ENCODE measurements around the gene NKG7.
"Not testable (repeated sequence)": the region's sequence is repeated elsewhere in the genome, so short reads cannot be mapped to it uniquely, and the experiment has no call there.

The NKG7 gene, protein sequence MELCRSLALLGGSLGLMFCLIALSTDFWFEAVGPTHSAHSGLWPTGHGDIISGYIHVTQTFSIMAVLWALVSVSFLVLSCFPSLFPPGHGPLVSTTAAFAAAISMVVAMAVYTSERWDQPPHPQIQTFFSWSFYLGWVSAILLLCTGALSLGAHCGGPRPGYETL

DNA sequence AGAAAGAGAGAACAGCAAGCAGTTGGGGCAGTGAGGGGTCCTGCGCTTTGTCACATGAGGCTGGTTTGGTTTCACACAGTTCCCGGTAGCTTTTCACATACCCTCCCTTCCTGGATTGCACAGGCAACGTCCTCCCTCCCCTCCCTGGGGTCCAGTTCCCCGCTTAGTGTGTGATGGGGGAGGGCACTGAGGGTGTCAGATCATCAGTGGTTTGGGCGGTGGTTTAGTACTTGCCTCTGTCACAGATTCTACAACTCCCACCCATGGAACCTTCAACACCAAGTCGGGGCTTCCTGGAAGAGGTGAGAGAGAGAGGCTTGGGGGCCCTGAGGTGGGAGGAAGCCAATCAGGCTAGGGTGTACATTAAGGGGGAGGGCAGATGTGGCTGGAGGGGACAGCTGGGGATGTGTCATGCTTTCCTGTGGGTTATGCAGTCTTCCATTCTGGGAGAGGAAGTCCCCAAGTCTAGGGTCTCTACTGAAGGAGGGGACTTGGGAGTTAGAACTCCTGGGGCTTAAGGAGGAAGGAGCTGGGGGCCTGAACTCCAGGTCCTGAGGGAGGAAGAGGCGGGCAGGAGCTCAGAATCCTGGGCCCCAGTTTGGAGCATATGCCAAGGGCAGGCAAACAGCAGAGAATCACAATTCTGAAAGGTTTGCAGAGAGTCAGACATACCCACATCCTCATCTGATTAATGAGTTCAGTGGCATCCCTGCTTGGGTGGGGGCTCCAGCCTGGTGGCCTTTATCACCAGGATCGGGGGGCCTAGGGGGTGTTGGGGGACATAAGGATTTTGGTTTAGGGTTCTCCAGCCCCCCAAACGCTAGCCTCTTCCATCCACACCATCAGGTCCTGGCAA is at the start of gene NKG7:
NKG7 (minus strand) TSS at position 6 of the 856 bp plus-strand sequence. CDS start 119 bp downstream, outside the sequence.
- no peak for DNase-seq

DNA sequence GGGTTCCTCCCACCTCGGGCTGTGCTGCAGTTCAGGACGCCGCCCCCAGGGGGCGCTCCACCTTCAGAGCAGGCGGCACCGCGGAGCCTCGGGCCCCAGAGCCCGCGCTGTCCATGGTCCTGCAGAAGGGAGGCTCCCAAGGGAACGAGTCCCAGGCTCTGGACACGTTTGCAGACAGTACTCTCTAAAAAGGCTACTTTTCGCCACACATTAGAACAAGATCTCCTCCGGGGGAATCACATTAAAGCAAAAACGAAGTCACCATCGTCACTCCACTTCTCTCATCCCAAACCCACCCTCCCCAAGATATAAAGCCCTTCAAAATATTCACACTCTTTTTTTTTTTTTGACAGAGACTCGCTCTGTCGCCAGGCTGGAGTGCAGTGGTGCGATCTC is 49.6 kb upstream of the NKG7 start:
- DNase-seq, result peak; percentile 58

DNA sequence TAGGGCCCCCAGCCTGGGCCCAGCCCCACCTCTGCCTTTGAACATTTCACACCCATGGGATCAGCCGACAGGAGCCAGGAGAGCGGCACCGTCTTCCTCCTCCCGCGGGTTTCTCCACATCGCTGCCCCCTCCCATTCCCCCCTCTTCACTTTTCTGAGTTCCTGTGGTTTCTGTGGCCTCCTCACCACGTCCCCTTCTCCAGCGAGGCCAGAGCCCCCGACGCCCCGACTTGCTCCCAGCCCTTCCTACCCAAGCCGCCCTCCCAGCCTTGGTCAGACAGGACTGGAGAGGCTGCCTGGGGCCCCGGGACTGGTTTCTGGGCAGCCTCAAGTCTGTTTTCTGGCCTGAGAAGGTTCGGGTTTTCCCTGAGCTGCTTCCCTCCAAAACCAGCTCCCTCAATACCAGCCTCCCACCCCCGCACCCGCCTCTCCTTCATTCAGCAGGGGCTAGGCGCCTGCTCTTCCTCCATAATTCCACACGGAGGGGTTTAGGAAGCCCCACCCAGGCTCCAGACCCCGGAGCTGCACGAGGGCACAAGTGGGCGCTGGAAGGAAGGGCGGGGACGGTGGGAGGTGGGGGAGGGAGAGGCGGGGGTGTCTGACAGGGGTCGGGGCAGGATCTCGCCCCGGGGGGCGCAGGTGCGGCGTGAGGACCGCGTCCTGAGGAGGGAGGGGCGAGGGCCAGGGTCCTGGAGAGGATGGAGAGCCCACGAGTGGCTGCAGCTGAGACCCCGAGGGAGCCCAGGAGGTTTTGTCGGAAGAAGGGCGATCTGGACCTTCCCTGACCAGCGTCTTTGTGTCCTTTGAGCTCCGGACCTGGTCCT is 49.0 kb upstream of the NKG7 start:
- no peak for DNase-seq

DNA sequence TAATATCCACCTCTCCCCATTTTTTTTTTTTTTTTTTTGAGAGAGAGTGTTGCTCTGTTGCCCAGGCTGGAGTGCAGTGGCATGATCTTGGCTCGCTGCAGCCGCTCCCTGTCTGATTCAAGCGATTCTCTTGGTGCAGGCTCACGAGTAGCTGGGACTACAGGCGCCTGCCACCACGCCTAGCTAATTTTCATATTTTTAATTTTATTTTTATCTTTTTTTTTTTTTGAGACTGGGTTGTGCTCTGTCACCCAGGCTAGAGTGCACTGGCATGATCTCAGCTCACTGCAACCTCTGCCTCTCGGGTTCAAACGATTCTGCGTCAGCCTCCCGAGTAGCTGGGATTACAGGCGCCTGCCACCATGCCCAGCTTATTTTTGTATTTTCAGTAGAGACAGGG is 48.1 kb upstream of the NKG7 start:
- not testable (repeated sequence) for DNase-seq

DNA sequence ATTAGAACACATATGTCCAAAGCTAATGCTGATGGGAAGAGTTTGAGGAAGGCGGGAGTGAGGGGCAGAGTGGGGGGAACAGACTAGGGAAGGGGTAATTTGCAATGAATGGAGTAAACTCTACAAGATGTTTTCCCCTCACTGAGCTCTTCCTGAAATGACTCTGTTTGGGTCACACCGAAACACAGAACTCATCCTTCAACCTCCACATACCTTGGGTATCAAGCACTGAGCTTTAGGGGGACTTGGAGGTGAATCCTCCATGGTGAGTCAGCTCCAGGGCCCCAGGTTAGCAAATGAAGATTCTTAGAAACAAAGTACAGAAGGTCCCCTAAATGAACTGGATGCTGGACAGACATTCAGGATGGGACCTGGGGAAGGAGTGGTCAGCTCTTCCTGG is 46.3 kb upstream of the NKG7 start:
- no peak for DNase-seq

DNA sequence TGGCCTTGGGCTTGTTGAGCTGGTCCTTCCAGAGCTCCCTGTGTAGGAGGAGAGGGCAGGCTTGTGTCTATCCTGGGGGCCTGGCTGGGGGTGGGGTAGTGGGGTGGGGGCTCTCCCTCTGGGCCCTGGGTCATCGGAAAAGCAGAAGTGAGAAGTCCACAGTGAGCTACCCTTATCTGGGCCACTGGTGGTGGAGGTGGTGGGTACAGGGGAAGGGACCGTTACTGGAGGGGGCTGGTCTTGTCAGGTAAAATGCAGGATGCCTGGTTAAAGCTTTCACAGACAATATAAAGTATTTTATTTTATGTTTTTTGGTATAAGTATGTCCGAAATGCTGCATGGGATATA is 45.3 kb upstream of the NKG7 start:
- DNase-seq, result no peak

DNA sequence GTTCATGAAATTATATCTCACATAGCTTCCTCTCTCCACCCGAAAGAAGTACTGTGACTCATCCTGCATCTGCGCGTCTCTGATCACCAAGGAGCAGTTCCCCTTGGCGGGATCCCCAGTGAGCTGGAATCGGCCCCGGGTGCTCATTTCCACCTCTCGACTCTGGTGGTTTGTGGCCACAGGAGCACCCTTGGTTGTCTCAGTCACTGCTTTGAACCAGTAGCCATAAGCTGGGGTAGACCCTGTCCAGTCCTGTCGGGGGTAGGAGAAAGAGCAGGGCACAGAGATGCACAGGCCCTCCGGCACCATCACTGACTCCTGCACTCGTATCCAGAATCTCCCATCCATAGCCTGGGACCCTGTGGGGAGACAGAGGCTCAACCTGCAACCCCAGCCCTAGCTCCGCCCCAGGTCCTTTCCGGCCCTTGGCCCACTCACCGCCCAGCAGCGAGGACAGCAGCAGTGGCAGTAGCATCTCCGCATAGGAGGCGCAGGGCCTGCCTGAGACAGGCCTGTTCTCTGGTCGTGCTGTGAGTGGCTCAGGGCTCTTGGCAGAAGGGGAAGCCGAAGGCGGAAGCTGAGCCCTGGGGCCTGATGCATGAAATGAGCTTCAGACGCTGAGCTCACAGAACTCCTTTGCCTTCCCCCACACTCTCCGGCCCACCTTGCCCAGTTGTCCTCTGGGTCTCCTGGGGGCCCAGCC is 44.8 kb upstream of the NKG7 start, which contains the start of gene SIGLEC10:
SIGLEC10 (minus strand) TSS at position 536 of the 703 bp plus-strand sequence; CDS start at position 475, 61 bp downstream.
- no peak for DNase-seq

DNA sequence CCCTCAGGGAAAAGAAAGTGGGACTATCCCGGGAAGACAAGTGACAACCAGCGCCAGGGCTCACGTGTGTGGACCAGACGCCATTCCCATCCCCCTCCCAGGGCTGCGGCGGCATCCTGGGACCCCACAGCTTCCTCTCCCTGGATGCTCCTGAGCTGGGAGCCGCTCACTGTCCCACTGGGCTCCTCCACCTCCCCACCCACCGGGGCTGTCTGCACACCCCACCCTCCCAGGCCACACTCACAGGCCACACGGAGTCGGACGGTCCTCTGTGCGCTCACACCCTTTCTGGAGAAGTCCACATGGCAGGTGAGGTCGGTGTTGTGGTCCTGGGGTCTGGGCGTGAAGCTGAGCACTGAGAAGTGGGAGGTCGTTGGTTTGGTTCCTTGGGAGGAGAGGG is 44.0 kb upstream of the NKG7 start:
- not testable (repeated sequence) for DNase-seq

DNA sequence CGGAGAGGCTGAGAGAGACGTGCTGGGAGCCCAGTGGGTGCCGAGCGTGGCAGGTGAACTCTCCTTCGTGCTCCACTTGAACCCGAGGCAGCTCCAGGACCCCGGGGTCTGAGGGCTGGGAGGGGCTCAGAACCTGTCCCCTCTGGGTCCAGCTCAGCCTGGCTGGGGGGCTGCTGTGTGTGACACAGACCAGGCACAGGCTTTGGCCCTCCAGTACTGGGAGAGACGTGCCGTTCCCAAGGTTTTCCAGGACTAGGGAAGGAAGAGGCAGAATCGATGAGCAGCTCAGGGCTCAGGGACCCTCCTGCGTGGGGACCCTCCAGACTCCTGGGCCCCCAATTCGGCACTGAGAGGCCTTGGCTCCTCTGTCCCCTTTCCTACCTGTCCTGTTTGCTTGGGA is 42.7 kb upstream of the NKG7 start:
- DNase-seq, result no peak

DNA sequence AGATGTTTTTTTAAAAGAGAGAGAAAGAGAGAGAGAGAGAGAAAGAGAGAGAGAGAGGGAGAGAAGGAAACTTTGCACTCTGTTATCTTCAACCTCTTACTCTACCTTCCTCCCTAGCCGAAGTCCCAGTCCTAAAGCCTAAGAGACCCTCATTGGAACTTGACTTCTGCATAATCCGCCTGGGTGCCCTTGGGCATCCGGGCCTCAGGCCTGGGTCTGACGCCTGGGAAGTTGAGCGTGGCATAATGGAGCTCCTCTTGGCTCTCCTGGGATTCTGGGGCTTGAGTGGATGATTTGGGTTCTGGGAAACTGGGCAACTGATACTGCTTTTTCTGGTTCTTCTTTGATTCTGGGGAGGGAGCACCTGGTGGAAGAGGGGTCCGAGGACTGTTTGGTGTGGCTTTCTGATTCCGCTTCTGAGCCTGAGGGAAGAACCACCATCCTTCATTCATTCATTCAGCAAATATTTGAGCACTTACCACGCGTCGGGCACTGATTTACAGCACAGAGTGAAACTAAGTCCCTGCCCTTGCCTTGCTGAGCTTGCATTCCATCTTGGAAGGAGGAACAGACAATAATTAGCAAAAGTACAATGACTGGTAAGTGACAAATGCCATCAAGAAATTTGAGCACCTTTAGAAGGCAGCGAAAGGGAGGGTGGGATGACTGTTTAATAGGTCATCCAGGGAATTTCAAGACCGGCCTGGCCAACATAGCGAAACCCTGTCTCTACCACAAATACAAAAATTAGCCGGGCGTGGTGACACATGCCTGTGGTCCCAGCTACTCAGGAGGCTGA is 38.7 kb upstream of the NKG7 start:
- DNase-seq, result no peak

DNA sequence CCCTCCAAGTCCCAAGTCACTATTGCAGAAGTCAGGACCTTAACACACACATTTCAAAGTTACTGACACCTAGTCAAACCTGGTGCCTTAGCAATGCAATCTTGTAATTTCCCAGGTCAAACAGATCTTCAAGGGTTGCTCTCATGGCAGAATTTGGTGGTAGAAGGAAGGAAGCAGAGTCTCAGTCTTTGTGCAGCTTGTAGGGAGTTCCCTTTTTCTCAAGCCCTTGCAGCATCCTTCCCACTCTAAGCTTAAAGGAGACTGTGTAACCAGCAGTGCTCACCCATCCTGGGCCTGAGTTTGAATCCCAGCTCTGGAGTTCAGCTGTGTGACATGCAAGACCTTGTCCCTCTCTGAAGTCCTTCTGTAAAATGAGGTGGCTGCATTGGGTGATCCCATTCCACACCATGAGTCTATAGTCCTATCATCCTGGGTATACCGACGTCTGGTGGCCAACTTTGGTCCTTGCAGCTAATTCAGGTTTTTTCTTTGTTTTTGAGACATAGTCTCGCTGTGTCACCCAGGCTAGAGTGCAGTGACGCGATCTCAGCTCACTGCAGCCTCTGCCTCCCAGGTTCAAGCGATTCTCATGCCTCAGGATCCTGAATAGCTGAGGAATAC is 35.2 kb upstream of the NKG7 start:
- DNase-seq, result no peak

DNA sequence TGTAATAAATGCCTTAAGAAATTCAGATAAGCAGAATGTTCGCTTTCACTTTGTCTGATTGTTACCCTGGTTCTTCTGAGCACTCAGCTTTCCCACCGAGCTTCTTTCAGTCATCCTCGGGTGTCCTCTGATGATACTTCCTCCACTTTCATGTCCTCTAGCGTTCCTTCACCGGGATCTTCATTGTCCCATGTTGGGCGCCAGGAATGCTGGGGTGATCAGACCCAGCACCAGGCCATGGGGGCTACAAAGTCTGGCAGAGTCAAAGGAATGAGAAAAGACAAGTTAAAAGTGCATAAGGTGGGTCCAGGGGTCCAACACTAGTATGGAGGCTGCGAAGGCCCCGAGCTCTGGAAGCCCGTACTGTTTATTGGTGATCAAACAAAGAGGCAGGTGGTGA is 29.7 kb upstream of the NKG7 start:
- DNase-seq, result no peak

DNA sequence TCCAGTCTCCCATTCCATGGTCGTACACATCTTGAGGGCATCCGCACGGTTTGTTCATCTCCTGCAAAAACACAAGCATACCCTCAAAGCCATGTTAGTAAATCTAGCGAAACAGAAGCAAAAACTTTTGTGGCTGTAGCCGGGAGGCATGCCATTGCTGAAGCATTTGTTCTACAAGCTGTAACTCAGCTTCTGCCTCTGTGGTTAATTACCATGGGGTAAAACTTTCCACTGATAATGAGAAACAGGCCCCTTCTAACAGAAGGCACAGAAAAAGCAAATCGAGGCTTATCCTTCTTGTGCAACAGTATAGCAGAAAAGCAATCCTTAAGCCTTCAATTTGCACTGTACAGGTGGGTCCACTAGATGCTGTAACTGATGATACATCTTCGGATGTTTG is 27.5 kb upstream of the NKG7 start:
- not testable (repeated sequence) for DNase-seq

DNA sequence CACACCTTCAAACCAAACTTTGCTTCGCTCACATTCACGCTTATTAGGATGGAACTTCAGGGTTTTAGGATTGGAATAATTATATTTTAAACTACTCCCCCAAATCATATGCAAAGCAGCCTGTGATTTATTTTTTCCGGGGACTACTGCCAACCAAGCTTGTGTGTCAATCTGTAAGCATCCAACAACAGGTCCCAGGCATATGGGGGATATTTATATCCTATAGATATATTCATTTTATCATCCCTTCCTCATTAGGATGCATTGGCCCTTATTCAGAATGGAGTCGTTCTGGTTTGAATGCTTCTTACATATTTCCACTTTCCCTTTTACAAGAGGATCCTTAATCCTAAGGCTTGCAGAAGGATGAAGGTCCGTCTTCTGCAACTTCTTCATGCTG is 26.8 kb upstream of the NKG7 start:
- DNase-seq, result no peak

DNA sequence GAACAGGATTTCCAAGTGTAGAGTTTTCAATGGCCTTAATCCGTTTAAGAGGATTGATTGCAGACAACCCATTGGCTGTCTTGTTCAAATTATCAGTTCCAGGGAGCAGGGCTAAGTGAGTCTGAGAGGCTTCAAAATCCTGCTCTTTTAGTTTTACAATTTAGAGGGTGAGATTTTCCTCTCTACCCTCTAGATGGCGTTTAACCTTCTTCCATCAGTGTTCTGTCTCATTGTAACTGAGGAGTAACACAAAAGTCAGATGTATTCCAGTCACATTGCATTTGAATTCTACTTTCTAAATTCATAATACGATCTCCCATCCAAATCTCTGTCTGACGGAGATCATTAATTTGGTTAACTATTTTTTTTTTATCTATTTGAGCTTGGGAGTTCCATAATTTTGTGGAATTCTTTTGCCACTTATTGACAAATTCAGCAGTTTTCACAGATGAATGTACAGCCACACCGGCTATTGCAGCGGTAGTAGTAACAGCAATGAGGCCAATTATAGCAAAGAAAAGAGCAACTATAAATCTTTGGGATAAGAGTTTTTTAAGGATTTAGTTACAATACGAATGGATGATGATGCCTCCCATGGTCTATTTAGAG is 25.7 kb upstream of the NKG7 start:
- DNase-seq, result peak; percentile 35

DNA sequence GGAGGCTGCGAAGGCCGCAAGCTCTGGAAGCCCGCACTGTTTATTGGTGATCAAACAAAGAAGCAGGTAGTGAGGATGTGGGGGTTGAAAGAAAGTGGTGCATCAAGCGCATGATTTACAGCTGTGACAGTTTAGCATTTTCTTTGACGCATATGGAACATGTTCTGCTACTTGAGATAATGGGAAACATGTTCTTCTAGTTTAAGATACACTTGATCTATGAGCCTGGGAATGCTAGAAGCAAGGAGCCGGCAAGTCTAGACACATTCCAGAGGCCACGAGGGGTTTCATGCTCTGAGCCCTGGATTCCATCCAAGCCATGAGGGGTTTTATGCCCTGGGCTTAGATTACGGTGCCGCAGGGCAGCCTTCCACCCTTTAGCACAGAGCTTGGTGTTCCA is 25.0 kb upstream of the NKG7 start:
- not testable (repeated sequence) for DNase-seq

DNA sequence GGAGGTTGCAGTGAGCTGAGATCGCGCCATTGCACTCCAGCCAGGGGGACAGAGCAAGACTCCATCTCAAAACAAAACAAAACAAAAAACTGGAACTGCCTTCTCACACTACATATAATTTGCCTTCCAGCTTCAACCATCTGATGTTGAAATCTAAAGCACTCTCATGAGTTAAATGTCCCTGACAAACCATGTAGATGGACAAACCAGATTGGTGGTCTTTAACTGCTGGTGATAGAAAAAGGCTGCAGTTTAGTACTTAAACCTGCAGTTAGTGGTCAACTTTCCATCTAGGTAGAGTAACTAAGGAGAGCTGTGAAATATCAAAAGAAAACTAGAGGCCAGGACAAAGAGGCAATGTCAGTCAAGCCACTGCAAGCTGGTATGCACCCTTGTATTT is 23.7 kb upstream of the NKG7 start:
- no peak for DNase-seq

DNA sequence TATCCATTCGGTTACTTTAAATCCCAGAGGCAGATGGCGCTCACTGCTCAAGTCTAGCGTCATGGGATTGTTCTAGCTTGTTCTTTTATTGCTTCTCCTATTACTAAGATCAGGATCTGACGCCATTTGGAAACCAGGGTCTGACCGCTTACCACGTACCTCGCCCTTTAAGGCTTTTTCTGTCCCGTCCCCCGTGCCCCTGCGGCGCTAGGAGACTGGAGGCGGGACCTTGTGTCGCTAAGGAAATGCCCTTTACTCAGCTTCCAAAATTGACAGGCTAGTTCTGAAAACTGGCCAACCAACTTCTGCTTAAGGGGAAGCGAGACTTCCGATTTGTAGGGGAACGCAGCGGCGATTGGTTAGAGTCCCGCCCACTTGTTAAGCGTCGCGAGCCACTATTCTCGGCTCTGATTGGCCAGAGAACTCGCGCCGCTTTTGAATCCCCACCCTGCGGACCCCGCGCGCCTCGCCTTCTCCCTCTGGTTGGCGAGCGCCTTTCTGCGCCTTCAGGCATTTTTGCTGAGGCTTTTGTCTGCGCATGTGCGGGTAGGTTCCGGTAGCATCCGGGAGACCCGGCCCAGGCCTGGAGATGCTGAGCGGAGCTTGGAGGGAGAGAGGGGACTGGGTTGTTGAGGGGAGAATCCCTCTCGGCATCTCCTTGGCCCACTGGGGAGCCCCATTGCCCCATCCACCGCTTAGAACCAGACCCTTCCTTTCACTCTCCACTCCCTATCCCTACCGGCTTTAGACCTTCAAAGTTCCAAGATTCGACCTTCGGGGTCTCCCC is 21.8 kb upstream of the NKG7 start:
- DNase-seq, result peak; percentile 29

DNA sequence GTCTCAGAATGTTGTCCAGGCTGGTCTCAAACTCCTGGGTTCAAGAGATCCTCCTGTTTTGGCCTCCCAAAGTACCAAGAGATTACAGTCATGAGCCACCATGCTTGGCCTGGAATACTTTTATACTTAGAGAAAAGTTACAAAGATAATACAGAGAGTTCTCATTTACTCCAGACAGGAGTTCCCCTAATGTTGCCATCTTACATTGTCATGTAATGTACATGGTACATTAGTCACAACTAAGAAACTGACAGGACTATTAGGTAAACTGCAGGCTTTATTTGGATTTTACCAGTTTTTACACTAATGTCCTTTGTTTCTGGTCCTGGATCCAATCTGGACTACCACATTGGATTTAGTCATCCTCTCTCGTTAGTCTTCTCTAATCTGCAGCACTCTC is 20.2 kb upstream of the NKG7 start:
- DNase-seq, result no peak

DNA sequence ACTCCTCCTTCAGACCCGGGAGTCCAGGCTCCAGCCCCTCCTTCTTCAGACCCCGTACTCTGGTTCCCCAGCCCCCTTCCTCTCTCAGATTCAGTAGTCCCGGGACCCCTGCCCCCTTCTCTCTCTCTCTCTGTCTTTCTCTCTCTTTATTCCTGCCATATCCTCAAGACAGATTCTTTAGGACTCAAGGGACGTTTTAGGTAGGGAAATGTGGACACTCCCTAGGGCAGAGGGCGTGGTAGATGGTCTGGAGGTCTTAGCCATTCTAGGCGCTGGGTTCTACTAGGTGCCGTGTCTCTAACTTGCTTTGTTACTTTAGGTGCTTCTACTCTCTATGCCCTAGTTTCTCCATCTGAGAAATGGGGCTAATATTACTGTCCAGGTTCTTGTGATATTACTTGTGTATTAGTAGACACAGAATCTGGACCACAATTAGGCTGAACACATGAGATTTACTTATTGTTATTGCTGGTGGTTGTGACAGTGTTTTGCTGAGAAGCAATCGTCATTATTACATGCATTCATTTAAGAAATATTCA is 18.7 kb upstream of the NKG7 start:
- DNase-seq, result no peak

Measured in DMS53 (cell line).